T-helper 2 cell treated with Interferon-gamma antibody and Interleukin-4, amounts not matched to agents 100 ng/mL and 5 ng/mL, for 36 hours (primary cell): ENCODE data around the gene PDE4DIP. TPM values are rescaled to one million over a fixed set of nuclear protein-coding genes. Genes with fewer than 3 reads are reported as not detected.
"Not testable (repeated sequence)": the region's sequence is repeated elsewhere in the genome, so short reads cannot be mapped to it uniquely, and the experiment has no call there.

Experiments used
- intact Hi-C: fragments of 100-400 bp; cut with micrococcal nuclease; formaldehyde crosslinking; loops from one replicate; pipeline ENCODE4 v1.15.1; 2023
- total RNA-seq: library from RNA; stranded (reverse); gene quantifications from 2 replicates; pipeline ENCODE4 v1.2.3, GENCODE V29; 2022

PDE4DIP gene
- total RNA-seq, 1 donor from 2014 or later = 28.1 TPM

DNA sequence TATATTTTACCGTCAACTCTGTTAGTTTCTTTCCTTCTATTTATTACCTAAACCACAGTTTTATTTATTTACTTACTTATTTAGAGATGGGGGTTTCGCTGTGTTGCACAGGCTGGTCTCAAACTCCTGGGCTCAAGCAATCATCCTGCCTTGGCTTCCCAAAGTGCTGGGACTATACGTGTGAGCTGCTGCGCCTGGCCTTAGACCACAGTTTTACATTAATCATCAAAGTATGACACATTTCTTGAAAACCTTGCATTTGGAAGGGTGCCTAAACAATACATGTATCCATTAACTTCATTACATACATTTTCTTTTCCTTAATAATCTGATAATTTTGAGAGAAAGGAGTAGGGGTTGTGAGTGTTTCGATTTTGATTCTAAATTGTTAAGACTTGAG lies 124.9 kb downstream of the PDE4DIP start:
- intact Hi-C loops = not testable (repeated sequence)

DNA sequence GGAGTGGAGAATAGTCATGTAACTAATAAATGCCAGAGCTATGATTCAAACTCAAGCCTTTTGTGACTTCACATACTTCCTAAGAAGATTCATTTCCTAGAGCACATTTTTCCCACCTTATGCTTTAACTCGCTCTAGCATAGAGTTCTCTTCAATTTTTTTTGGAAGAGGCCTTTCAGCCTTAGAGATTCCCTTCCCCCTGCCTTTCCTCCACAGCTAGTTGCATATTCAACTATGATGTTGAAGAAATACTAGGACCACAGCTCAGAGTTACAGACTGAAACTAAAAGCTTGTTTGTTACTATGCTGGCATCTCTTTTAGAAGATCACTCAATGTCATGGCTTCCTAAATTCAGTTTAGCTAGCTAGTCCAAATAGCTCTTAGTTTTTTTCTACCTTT lies 131.2 kb downstream of the PDE4DIP start:
- intact Hi-C loops = not testable (repeated sequence)

DNA sequence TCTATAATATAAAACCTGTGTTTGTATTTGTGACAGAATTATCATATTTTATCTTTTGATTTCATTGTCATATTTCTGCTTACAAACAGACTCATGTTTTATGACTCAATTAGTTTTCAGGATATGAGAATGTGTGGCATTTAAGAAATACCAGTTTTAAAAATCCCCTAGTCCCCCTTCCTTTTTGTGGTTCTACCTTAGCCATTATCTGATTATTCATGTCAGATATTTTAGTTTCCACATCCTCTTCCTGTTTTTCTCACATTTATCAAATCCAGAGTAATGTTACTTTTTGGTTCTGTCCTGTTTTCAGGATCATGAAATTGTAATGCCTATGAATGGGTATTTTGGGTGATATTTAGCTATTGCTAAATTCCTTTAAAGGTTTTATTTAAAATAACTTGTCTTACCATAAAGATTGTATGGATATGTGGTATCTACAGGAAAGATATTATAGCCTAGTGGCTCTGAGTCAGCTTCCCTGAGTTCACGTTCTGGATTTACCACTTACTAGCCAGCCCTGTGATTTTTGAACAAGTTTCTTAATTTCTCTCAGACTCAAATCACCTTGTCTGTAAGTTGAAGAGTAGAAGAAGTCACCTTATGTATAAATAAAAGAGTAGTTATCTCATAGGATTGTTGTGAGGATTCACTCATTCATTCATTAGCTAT lies 131.8 kb downstream of the PDE4DIP start:
- intact Hi-C loops = not testable (repeated sequence)

DNA sequence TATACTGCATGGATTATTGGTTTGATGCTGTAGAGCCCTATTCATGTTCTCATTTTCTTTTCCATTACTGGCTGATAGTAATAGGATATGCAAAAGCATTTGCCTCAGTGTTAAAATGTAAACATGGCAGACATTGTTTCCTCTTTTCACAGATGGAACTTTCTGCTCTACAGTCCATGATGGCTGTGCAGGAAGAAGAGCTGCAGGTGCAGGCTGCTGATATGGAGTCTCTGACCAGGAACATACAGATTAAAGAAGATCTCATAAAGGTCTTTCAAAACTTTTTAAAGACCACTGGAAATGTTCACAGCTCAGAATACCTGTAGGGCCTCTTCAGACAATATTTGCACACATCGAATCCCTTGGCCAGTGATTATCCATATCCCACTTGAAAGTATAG lies 133.6 kb downstream of the PDE4DIP start:
- intact Hi-C loops = not testable (repeated sequence)

DNA sequence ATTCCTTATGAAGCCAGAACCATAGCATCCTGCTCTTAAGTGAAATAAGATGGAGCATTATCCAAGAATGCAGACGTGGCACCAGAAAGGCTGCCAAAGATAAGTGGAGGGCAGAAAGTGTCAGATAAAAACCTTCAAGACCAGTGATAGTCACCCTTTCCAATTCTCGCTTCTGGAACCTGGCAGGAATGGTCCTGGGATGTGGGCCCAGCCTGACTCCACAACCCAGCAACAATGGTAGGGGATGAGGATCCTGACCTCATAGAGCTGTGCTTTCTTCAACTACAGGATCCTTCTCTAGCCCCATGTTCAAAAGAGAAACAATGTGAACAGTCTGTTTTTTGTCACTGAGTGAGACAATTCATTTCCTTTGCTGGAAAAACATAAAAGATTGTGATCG lies 145.2 kb downstream of the PDE4DIP start:
- intact Hi-C loops = not testable (repeated sequence)

DNA sequence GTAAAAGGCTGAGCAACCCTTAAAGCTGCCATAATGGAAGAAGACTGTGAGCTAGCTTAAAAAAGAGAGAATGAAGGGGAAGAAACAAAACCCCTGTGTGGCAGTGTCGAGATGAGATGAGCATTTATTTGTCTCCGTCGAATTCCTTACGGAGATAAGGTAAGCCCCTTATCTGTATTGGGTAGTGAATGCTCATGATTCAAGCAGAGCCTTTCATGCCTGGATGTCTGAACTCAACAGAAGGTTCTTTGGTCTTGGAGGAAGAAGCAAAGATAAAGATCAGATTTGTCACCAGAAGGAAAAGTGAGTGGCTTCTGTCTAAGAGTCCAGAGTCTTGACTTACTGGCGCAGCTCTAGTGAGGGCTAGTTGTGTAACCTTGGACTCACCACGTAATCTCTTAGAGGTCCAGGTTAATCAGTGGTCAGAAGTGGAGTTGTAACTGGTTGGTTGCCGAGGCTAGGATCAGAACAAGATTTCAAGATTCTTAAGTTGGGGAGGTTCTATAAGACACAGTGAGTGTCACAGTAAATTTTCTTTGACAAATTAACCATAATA lies 146.1 kb downstream of the PDE4DIP start:
- intact Hi-C loops = not testable (repeated sequence)

DNA sequence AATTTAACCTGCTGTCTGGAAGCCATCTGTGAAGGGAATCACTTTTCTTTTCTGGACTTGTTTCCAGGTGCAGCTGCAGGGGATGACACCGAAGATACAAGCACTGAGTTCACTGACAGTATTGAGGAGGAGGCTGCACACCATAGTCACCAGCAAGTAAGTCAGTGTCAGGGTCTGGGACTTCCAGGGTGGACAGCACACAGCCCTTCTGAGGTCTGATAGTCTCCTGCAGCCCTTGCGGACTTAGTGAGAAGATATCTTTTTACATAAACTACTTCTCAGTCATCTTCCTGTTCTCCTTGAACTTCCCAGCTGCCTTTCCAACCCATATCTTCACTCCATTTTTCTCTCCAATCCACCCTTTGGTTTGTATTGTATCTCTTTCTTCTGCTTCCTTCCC lies 147.6 kb downstream of the PDE4DIP start:
- intact Hi-C loops = not testable (repeated sequence)

DNA sequence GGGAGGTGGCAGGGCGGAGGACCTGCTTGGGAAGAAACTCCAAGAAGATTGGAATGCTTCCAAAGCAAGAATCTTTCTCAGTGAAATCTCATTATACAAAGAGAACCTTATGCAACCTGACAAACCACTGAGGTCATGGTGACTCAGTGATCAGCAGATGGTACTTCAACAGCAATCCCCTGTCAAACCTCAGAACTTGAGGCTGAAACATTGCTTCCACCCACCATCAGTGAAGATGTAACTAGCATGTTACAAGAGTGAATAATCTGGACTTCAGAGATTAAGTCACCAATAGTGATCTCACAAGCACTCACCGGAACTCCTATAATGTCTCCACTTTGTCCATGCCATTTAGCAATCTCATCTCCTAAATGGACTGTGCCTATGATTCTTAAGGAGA lies 148.1 kb downstream of the PDE4DIP start:
- intact Hi-C loops = not testable (repeated sequence)

DNA sequence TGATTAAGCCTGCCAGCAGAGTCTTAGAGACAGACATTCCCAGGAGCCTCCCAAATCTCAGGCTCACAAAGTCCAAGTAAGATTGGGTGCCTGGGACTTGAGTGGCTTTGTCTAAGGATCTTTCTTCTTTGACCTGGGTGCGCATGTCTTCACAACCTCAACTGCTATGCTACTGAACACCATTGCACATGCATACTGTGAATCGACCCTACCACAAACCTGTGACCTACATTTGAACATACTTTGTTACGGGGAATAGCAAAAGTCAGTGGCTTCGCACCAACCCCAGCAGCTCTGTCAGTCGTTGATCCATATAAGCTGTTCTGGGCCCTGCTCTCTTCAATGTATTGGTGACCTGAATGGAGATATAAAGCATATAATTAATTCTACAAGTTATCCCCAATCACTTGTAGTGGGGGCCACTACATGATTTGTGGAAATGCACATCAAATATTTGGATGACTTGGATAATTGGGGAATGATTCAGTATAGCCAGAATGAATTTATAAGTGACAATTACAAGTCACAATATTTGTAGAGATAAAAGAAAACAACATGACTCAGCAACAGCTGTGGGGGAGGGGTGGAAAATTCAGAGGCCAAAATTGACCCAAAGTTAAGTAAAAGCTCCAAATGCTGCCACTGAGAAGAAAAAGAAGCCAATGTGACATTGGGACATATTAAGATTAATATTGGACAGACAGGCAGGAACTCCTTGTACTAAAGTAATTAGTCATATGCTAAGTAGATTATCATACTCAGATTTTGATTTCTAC lies 152.4 kb downstream of the PDE4DIP start:
- intact Hi-C loops = not testable (repeated sequence)

DNA sequence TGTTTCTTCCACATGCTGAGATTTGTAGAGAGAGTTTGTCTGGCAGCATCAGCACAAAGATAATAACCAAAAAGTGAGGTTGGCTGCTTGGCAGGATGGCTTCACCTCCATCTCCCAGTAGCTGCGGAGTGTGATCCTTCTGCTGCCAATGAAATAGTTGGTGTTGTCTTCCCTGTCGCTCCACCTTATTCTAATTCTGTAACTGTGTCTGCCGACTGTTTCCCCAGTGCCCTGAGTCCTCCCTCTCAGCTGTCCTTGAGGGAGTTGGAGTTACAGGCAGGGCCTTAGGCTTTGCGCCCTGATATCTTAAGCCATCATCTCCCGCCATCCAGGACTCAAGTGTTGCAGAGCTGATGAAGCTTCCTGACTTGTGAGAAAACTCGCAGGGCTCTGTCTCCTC lies 153.2 kb downstream of the PDE4DIP start:
- intact Hi-C loops = not testable (repeated sequence)

DNA sequence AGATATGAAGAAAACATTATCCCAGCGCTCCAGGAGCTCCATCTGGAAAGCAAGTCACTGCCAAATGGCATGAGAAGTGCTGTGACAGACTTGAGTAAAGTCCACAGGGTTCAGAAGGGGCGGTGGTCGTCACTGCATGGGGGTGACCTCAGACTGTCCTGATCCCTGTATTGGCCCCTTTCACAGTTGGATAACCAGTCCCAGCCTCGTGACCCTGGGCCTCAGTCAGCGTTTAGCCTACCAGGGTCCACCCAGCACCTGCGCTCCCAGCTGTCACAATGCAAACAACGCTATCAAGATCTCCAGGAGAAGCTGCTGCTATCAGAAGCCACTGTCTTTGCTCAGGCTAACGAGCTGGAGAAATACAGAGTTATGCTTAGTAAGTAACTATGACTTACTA lies 158.4 kb downstream of the PDE4DIP start:
- intact Hi-C loops = not testable (repeated sequence)

DNA sequence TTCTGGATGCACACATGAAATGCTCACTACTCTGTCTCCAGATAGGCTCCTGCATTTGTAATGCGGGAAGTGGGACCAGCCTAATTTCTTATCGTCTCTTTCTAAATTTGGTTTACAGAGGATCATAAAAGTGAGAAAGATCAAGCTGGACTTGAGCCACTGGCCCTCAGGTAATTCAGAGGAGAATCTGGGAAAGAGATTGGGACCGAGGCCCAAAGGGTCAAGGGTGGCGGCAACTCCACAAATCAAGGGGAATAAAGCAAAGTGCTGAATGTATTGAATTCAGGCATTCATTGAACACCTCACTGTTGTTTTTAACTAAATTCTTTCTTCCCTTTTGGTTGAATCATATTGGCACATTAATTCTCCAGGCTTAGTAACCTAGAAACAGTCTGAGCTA lies 164.1 kb downstream of the PDE4DIP start:
- intact Hi-C loops = not testable (repeated sequence)

DNA sequence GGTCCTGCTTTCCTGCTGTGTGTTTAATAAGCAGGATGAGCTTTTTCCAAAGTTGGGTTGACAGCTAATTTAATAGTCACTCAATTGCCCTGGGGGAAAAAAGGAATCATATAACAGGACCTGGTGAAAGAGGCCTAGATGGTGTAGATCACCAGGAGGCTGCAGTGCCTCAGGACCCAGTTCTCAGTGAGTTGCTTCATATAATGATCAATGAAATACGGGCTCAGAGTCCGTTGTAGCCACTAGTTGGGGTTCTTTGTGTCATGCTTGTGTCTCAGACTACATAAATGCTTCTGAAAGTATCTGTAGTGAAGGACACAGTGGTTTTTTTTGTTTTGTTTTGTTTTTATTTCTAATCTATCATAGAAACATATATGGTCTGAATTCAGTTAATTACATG lies 164.5 kb downstream of the PDE4DIP start:
- intact Hi-C loops = not testable (repeated sequence)

DNA sequence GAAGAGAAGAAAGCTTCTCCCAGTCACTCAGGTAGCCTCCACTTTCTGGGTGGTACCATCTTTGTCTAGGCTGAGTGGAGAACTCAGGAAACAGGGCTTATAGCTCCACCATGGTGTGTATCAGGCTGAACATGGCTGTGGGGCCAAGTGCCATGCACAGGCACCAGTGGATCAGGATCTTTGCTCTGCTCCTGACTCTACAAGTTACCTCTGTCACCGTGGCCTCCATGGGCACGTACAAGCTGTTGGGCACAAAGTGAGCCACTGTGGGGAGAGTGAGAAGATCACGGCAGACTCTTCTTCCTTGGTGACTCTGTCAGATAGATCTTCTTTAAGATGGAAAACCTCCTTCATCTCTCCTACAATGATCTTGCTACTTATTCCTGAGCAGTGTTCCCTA lies 165.5 kb downstream of the PDE4DIP start:
- intact Hi-C loops = not testable (repeated sequence)

DNA sequence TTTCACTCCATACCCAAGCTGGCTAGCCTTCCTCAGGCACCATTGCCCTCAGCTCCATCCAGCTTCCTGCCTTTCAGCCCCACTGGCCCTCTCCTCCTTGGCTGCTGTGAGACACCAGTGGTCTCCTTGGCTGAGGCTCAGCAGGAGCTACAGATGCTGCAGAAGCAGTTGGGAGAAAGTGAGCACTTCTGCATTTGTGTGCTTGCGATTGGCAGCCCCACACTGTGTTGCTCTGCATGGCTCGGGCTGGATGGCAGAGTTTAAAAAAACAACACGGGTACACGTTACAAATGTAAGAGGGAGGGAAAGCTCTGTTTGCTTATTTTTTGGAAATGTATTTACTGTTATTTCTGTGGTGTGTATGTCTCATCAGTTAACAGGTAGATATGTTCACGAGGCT lies 168.4 kb downstream of the PDE4DIP start:
- intact Hi-C loops = not testable (repeated sequence)

DNA sequence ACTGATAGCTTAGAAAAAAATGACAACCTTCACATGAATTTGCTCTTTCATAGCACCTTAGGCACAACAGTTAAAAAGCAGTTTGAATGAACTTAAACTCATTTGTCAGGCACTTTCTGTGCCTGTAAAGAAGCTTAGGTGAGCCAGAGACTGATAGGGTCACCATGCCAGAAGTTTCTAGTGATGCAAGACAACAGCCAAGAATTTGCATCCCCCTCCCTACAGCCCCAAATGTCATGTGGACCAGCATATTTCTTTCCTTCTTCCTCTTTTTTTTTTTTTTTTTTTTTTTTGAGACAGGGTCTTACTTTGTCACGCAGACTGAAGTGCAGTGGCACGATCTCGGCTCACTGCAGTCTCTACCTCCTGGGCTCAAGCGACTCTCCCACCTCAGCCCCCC lies 169.3 kb downstream of the PDE4DIP start:
- intact Hi-C loops = not testable (repeated sequence)

DNA sequence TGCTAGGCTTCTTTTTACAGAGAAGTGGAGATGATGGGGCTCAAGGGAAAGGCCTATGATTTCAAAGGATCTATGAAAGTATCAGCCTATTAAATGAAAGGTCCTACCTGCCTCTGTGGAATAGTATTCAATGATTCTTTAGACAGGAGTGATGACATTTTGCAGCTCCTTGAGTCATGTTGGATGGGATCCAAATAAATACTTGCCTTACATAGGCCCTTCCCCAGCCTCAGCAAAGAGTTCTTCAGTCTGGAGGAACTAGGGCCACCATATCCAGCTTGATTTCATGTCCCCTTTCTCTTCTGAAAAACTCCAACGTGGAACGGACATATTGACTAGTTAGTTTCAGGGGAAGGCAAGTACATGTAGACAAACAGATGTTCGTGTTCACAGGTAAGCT lies 171.3 kb downstream of the PDE4DIP start:
- intact Hi-C loops = not testable (repeated sequence)

DNA sequence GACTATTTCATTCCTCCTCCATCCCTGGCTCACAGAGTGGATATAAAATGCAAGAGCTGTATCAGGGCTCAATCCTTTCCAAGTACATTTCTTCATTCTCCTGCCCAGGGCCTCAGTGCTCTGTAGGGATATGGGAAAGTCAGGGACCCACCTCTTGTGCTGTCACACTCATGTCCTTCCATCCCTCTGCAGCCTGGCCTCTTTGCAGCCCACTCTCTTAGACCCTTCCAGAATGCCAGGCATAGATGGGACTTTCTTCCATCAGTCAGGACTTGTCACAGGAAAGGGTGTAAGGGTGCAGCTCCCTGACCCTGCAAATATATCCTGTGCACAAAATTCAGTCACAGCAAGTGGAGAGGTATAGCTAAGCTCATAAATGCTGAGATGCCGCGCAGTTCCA lies 172.4 kb downstream of the PDE4DIP start:
- intact Hi-C loops = not testable (repeated sequence)

DNA sequence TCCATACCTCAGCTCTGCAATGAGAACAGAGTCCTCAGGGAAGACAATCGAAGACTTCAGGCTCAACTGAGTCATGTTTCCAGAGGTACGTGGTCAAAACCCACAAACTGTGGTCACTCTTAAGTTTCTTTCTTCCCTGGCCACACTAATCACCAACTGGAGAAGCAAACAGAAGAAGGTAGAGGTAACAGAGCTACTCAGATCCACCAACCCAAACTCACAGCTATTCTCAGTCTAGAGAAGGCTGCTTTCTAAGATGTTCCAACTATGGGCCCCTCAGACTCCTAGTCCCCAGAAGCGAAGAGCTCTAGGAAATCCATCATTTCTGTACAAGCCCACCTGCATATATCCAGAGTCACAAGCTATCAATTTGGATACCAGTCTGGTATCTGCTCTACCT lies 174.3 kb downstream of the PDE4DIP start:
- intact Hi-C loops = not testable (repeated sequence)

DNA sequence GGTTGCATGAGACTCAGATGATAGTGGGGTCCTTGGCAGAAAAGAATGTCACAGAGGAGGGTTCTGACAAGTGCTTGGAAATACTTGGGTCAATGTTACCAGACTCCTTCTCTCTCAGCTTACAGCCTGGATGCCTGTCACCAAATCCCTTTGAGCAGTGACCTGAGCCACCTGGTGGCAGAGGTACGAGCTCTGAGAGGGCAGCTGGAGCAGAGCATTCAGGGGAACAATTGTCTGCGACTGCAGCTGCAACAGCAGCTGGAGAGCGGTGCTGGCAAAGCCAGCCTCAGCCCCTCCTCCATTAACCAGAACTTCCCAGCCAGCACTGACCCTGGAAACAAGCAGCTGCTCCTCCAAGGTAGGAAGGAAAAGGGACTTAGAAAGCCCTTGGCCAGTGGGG lies 180.1 kb downstream of the PDE4DIP start:
- intact Hi-C loops = not testable (repeated sequence)

DNA sequence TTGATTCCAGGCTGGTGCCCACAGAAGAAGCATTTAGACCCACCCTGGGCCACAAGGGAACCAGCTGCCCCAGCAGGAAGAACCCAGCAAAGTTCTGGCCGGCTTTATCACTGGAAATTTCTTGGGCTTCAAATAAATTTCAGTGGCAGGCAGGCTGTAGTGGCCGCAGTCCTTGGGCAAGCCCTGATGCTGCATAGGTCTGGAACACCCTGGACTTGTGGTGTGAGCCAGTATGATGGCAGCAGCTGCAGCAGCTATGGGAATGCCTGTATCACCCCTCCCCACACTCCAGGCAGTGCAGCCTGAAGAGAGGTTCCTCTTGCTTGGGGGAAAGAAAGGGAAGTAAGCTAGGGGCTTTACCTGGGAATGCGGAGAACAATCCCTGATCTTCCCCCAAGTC lies 189.7 kb downstream of the PDE4DIP start:
- intact Hi-C loops = not testable (repeated sequence)

DNA sequence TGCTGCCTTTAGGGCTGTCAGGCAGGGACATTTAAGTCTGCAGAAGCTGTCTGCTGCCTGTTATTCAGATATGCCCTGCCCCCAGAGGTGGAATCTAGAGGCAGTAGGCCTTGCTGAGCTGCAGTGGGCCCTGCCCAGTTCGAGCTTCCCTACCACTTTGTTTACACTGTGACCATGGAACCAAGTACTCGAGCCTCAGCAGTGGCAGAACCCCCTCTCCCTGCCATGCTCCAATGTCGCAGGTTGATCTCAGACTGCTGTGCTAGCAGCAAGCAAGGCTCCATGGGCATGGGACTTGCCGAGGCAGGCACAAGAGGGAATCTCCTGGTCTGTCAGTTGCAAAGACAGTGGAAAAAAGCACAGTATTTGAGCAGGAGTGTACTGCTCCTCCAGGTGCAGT lies 198.8 kb downstream of the PDE4DIP start:
- intact Hi-C loops = not testable (repeated sequence)

DNA sequence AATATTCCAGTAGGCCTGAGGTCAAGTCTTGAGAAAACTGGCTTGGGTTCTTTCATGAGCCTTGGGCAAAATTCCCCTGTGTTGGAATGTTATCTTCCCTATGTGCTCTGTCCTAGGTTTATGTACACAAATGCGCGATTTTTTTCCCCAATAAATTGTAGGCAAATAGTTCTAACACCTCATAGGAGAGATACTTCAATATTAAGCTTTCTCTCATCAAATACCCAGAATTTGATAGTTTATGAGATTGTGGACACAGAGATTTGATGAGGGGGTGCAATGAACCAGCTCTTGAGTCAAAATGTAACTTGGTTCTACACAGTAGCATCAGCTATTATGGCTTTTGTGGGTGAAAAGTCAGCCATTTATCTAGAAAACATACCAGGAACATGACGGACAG lies 220.4 kb downstream of the PDE4DIP start:
- intact Hi-C loops = not testable (repeated sequence)
